Keratinocyte (primary cell): ENCODE data around the gene PARM1.

Source experiments
- CTCF ChIP-seq, 3 experiments: IDR thresholded peaks in 1 of 3; conservative IDR thresholded peaks in 1 of 3; optimal IDR thresholded peaks in 1 of 3; 2 replicates in 2 of 3; 3 replicates in 1 of 3; pipeline versions ENCODE3 to v1.5.1; 2011; ENCODE audit warnings: low read length in 3 of 3, mild to moderate bottlenecking in 3 of 3, moderate library complexity in 2 of 3, control low read depth in 1 of 3, inconsistent platforms in 1 of 3; ENCODE audit not compliant: insufficient read depth in 2 of 3; ENCODE audit errors: extremely low read depth in 1 of 3
- EZH2 ChIP-seq: IDR thresholded peaks from one replicate; pipeline ENCODE4 v1.6.1; 2012; ENCODE audit warnings: inconsistent platforms, mild to moderate bottlenecking, low read length, moderate library complexity

GRCh38 chr4:74926007-74926406, 6.9 kb upstream of the PARM1 start:
- TF ChIP-seq CTCF (optimal IDR thresholded peaks at IDR 0.05 in 1 of 3, IDR thresholded peaks at IDR 0.05 in 1 of 3, conservative IDR thresholded peaks at IDR 0.05 in 1 of 3; ENCODE audit: extremely low read depth in 1 of 3, insufficient read depth in 2 of 3, low read length in 3 of 3) = no peak
- no peak for TF ChIP-seq EZH2
